ENCODE data around the gene HTRA3. TPM values are rescaled to one million over a fixed set of nuclear protein-coding genes. Genes with fewer than 3 reads are reported as not detected.

The HTRA3 gene
- polyA plus RNA-seq, 1 donor, result 15.5 TPM

DNA sequence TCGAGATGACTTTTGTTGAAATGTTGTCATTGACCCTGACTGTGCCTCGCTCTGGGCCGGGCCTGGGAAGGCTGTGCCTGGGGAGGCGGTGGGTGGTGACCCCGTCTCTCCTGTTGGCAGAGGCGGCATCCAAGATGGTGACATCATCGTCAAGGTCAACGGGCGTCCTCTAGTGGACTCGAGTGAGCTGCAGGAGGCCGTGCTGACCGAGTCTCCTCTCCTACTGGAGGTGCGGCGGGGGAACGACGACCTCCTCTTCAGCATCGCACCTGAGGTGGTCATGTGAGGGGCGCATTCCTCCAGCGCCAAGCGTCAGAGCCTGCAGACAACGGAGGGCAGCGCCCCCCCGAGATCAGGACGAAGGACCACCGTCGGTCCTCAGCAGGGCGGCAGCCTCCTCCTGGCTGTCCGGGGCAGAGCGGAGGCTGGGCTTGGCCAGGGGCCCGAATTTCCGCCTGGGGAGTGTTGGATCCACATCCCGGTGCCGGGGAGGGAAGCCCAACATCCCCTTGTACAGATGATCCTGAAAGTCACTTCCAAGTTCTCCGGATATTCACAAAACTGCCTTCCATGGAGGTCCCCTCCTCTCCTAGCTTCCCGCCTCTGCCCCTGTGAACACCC, 36.4 kb downstream of the HTRA3 start:
- no peaks in the 10 kb centered on the region for H3K27me3 ChIP-seq (ENCODE audit: control insufficient read depth, insufficient read depth, low read length)
- H3K4me1 ChIP-seq (ENCODE audit: control insufficient read depth, insufficient read depth, low read length), result no peaks in the 10 kb centered on the region
- H3K36me3 ChIP-seq (ENCODE audit: control insufficient read depth, insufficient read depth, low read length), result no peaks in the 10 kb centered on the region
- no peak overlapping the region for H3K4me3 ChIP-seq (ENCODE audit: low read length)
- no peak overlapping the region for H3K27ac ChIP-seq (ENCODE audit: low read length)
- WGBS (ENCODE audit: insufficient coverage, low lambda C conversion rate), result 33% methylated on average over 1 of the region's 35 CpGs
- DNase-seq, result no peak
- H3K9me3 ChIP-seq (ENCODE audit: control insufficient read depth, low read depth, low read length), result no peaks in the 10 kb centered on the region

GRCh38 chr4:8306511-8307021, 37.0 kb downstream of the HTRA3 start:
- Histone ChIP-seq H3K36me3 (ENCODE audit: control insufficient read depth, insufficient read depth, low read length) (no peaks in the 10 kb centered on the region), H3K4me3 (ENCODE audit: low read length) (no peak overlapping the region), H3K27ac (ENCODE audit: low read length) (no peak overlapping the region), H3K27me3 (ENCODE audit: control insufficient read depth, insufficient read depth, low read length) (no peaks in the 10 kb centered on the region), H3K9me3 (ENCODE audit: control insufficient read depth, low read depth, low read length) (no peaks in the 10 kb centered on the region), H3K4me1 (ENCODE audit: control insufficient read depth, insufficient read depth, low read length) (no peaks in the 10 kb centered on the region)
- no CpG with 5 or more reads among the region's 16 CpGs for WGBS (ENCODE audit: insufficient coverage, low lambda C conversion rate)
- DNase-seq, result no peak

DNA sequence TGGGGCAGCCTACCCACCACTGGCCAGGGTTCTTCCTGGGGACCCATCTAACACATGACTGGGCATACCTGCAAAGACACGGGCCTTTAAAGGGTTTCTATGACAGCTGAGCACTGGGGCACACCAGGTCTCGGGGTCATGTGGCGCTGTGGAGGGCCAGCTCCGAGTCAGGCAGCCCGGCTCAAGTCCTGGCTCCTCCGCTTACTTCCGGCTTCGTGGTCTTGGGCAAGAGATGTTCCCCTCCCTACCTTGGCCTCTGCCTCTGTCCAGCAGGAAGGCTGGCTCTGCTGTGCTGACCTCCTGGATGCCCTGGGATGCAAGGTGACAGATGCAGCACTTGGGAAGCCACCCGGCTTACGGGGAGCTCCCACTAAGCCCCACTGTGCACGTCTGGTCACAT, 37.6 kb downstream of the HTRA3 start:
- no CpG with 5 or more reads among the region's 11 CpGs for WGBS (ENCODE audit: insufficient coverage, low lambda C conversion rate)
- Histone ChIP-seq H3K27ac (ENCODE audit: low read length) (no peak overlapping the region), H3K4me3 (ENCODE audit: low read length) (no peak overlapping the region), H3K4me1 (ENCODE audit: control insufficient read depth, insufficient read depth, low read length) (no peaks in the 10 kb centered on the region), H3K9me3 (ENCODE audit: control insufficient read depth, low read depth, low read length) (no peaks in the 10 kb centered on the region), H3K36me3 (ENCODE audit: control insufficient read depth, insufficient read depth, low read length) (no peaks in the 10 kb centered on the region), H3K27me3 (ENCODE audit: control insufficient read depth, insufficient read depth, low read length) (no peaks in the 10 kb centered on the region)
- DNase-seq, result no peak

DNA sequence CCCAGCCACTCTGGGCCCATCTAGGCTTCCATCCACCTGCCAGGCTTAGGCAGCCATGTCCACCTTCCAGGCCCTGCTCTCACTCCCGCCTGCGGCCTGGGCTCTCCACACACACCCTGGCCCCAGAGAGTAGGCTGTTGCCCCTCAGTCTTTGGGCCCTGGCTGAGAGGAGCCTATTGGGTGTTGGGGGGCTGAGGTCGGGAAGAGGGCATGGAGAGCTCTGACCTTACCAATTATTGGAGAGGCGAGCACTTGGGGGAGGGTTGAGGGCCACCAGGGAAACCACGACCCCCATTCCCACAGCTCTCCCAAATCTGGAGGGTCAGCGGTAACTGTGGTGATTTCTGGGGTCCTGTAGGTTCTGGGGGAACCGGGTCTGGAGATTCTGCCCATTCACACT, 38.2 kb downstream of the HTRA3 start:
- no peaks in the 10 kb centered on the region for H3K4me1 ChIP-seq (ENCODE audit: control insufficient read depth, insufficient read depth, low read length)
- no peaks in the 10 kb centered on the region for H3K27me3 ChIP-seq (ENCODE audit: control insufficient read depth, insufficient read depth, low read length)
- no peak overlapping the region for H3K4me3 ChIP-seq (ENCODE audit: low read length)
- H3K36me3 ChIP-seq (ENCODE audit: control insufficient read depth, insufficient read depth, low read length), result no peaks in the 10 kb centered on the region
- H3K27ac ChIP-seq (ENCODE audit: low read length), result no peak overlapping the region
- no CpG with 5 or more reads among the region's 7 CpGs for WGBS (ENCODE audit: insufficient coverage, low lambda C conversion rate)
- no peaks in the 10 kb centered on the region for H3K9me3 ChIP-seq (ENCODE audit: control insufficient read depth, low read depth, low read length)
- no peak for DNase-seq

GRCh38 chr4:8308144-8308543, 38.6 kb downstream of the HTRA3 start:
- H3K27ac ChIP-seq (ENCODE audit: low read length), result no peak overlapping the region
- H3K4me1 ChIP-seq (ENCODE audit: control insufficient read depth, insufficient read depth, low read length), result no peaks in the 10 kb centered on the region
- no peaks in the 10 kb centered on the region for H3K27me3 ChIP-seq (ENCODE audit: control insufficient read depth, insufficient read depth, low read length)
- no peaks in the 10 kb centered on the region for H3K9me3 ChIP-seq (ENCODE audit: control insufficient read depth, low read depth, low read length)
- no peak overlapping the region for H3K4me3 ChIP-seq (ENCODE audit: low read length)
- no peak for DNase-seq
- H3K36me3 ChIP-seq (ENCODE audit: control insufficient read depth, insufficient read depth, low read length), result no peaks in the 10 kb centered on the region
- no CpG with 5 or more reads among the region's 9 CpGs for WGBS (ENCODE audit: insufficient coverage, low lambda C conversion rate)

GRCh38 chr4:8308856-8309771, 39.6 kb downstream of the HTRA3 start:
- no peak overlapping the region for H3K27ac ChIP-seq (ENCODE audit: low read length)
- no peaks in the 10 kb centered on the region for H3K27me3 ChIP-seq (ENCODE audit: control insufficient read depth, insufficient read depth, low read length)
- no peaks in the 10 kb centered on the region for H3K36me3 ChIP-seq (ENCODE audit: control insufficient read depth, insufficient read depth, low read length)
- no peak for DNase-seq
- no peaks in the 10 kb centered on the region for H3K4me1 ChIP-seq (ENCODE audit: control insufficient read depth, insufficient read depth, low read length)
- WGBS (ENCODE audit: insufficient coverage, low lambda C conversion rate), result 40% methylated on average over 1 of the region's 24 CpGs
- no peak overlapping the region for H3K4me3 ChIP-seq (ENCODE audit: low read length)
- no peaks in the 10 kb centered on the region for H3K9me3 ChIP-seq (ENCODE audit: control insufficient read depth, low read depth, low read length)

GRCh38 chr4:8310306-8310705, 40.8 kb downstream of the HTRA3 start:
- DNase-seq, result no peak
- Histone ChIP-seq H3K36me3 (ENCODE audit: control insufficient read depth, insufficient read depth, low read length) (no peaks in the 10 kb centered on the region), H3K27ac (ENCODE audit: low read length) (no peak overlapping the region), H3K9me3 (ENCODE audit: control insufficient read depth, low read depth, low read length) (no peaks in the 10 kb centered on the region), H3K4me1 (ENCODE audit: control insufficient read depth, insufficient read depth, low read length) (no peaks in the 10 kb centered on the region), H3K27me3 (ENCODE audit: control insufficient read depth, insufficient read depth, low read length) (no peaks in the 10 kb centered on the region), H3K4me3 (ENCODE audit: low read length) (no peak overlapping the region)
- no CpG with 5 or more reads among the region's 10 CpGs for WGBS (ENCODE audit: insufficient coverage, low lambda C conversion rate)

DNA sequence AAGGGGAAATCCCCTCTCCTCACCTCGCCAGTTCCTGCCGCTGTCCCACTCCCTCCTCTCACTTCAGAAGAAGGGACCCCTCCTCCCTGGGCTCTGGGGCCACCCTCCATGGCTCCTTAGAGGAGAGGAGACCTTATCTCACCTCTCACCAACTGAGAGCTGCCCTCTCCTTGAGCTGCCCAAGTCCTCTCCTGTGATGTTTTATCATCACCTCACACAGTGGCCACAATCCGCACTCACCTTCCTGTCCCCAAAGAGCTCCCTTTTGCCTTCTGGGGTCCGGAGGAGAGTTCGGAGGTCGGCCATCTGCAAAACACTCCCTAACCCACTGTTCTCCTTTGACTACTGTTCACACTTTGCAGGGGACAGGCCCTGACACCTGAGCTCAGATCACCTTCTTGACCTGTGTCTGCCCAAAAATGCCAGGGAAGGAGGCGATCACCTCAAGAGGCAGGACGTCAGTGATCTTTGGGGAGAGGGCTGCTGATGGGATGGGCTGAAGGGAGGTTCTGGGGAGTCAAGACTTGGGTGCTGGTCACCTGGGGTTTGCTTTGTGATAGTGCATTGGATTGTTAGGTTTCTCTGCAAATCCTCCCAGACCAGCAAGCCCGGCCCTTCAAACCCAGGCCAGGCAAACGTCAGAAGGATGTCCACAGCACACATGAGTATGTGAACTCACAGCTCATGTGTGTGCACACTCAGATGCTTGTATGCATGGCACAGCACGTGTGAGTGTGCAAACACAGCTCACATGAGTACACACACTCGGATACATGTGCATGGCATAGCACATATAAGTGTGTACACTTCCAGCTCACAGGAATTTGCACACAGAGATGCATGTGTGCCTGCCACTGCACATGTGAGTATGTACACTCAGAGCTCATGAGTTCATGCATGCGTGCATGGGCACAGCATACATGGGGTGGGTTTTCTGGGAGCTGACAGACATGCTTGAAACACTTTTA, 41.8 kb downstream of the HTRA3 start:
- H3K27me3 ChIP-seq (ENCODE audit: control insufficient read depth, insufficient read depth, low read length), result no peaks in the 10 kb centered on the region
- peaks cover 8% of the 10 kb centered on the region for H3K4me1 ChIP-seq (ENCODE audit: control insufficient read depth, insufficient read depth, low read length)
- no peak overlapping the region for H3K4me3 ChIP-seq (ENCODE audit: low read length)
- no CpG with 5 or more reads among the region's 13 CpGs for WGBS (ENCODE audit: insufficient coverage, low lambda C conversion rate)
- DNase-seq, result no peak
- H3K27ac ChIP-seq (ENCODE audit: low read length), result no peak overlapping the region
- H3K9me3 ChIP-seq (ENCODE audit: control insufficient read depth, low read depth, low read length), result no peaks in the 10 kb centered on the region
- H3K36me3 ChIP-seq (ENCODE audit: control insufficient read depth, insufficient read depth, low read length), result no peaks in the 10 kb centered on the region

DNA sequence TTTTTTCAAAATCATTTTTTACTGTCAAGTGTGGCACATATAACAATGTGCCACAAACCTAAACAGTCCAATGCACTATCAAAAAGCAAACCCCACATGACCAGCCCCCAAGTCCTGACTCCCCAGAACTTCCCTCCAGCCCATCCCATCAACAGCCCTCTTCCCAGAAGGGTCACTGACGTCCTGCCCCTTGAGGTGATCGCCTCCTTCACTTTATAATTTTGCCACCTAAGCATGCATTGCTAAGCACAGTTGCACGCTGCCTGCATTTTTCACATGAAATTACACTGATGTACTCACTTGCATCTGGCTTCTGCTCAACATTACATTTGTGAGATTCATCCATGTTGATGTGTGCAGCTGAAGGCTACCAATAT, 42.5 kb downstream of the HTRA3 start:
- Histone ChIP-seq H3K27me3 (ENCODE audit: control insufficient read depth, insufficient read depth, low read length) (no peaks in the 10 kb centered on the region), H3K4me3 (ENCODE audit: low read length) (no peak overlapping the region), H3K27ac (ENCODE audit: low read length) (no peak overlapping the region), H3K4me1 (ENCODE audit: control insufficient read depth, insufficient read depth, low read length) (peaks cover 8% of the 10 kb centered on the region), H3K9me3 (ENCODE audit: control insufficient read depth, low read depth, low read length) (no peaks in the 10 kb centered on the region), H3K36me3 (ENCODE audit: control insufficient read depth, insufficient read depth, low read length) (no peaks in the 10 kb centered on the region)
- no CpG with 5 or more reads among the region's 3 CpGs for WGBS (ENCODE audit: insufficient coverage, low lambda C conversion rate)
- no peak for DNase-seq

GRCh38 chr4:8312976-8313375, 43.4 kb downstream of the HTRA3 start:
- Histone ChIP-seq H3K4me3 (ENCODE audit: low read length) (no peak overlapping the region), H3K27ac (ENCODE audit: low read length) (no peak overlapping the region), H3K36me3 (ENCODE audit: control insufficient read depth, insufficient read depth, low read length) (no peaks in the 10 kb centered on the region), H3K27me3 (ENCODE audit: control insufficient read depth, insufficient read depth, low read length) (no peaks in the 10 kb centered on the region), H3K9me3 (ENCODE audit: control insufficient read depth, low read depth, low read length) (no peaks in the 10 kb centered on the region), H3K4me1 (ENCODE audit: control insufficient read depth, insufficient read depth, low read length) (peaks cover 8% of the 10 kb centered on the region)
- DNase-seq, result no peak
